Nephron progenitor cell (in vitro differentiated cells): ENCODE measurements around the gene SLC25A25.

Experiments
- DNase-seq: peaks from one replicate; pipeline ENCODE4 v3.0.0; 2021
- H3K27ac Mint-ChIP-seq: 2 replicates; pipeline ENCODE4 v1.8.0; 2021; ENCODE audit warnings: mild to moderate bottlenecking, moderate library complexity, mixed read lengths
- H3K27me3 Mint-ChIP-seq: 2 replicates; pipeline ENCODE4 v1.8.0; 2021; ENCODE audit warnings: mild to moderate bottlenecking, low read depth, mixed read lengths; ENCODE audit not compliant: poor library complexity
- H3K36me3 Mint-ChIP-seq: 2 replicates; pipeline ENCODE4 v1.8.0; 2021; ENCODE audit warnings: low read depth, mixed read lengths
- H3K4me1 Mint-ChIP-seq: 2 replicates; pipeline ENCODE4 v1.8.0; 2021; ENCODE audit warnings: mixed read lengths
- H3K4me3 Mint-ChIP-seq: 2 replicates; pipeline ENCODE4 v1.8.0; 2021; ENCODE audit warnings: mild to moderate bottlenecking, moderate library complexity, mixed read lengths
- H3K9me3 Mint-ChIP-seq: 2 replicates; pipeline ENCODE4 v1.8.0; 2021; ENCODE audit warnings: mild to moderate bottlenecking, moderate library complexity, mixed read lengths
- TF ChIP-seq, protein P1 (sequence below): fragments of 200-600 bp; sonication (generic); IDR thresholded peaks from 2 replicates; pipeline ENCODE4 v1.5.0; 2021; ENCODE audit warnings: antibody characterized with exemption

SLC25A25 gene

DNA sequence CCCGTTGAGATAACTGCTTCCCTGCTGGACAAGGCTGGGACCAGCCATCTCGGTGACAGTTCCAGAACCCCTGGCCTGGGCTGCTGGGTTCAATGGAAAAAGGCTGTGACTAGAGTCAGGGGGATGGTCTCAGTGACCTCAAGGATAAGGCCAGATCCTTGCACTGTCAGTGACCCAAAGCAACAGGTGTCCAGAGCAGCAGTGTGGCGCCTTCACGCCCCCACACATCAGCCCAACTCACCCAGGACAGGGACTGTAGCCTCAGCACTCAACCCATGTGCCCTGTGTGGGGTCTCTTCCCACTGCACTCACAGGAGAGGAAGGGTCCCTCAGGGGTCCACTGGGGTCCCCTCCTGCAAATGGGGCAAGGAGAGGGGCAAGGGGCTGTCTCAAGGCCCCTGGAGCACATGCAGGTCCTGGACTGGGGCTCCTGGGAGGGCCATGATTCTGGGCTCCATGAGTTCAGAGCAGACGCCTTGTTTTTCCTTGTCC, 80.5 kb downstream of the SLC25A25 start:
- Mint-ChIP-seq H3K27me3 (peaks cover 9% of the 10 kb centered on the region), H3K36me3 (no peaks in the 10 kb centered on the region), H3K9me3 (no peaks in the 10 kb centered on the region), H3K4me3 (no peak overlapping the region), H3K27ac (no peak overlapping the region), H3K4me1 (peaks cover 50% of the 10 kb centered on the region)
- DNase-seq, result no peak
- TF ChIP-seq, protein P1, sequence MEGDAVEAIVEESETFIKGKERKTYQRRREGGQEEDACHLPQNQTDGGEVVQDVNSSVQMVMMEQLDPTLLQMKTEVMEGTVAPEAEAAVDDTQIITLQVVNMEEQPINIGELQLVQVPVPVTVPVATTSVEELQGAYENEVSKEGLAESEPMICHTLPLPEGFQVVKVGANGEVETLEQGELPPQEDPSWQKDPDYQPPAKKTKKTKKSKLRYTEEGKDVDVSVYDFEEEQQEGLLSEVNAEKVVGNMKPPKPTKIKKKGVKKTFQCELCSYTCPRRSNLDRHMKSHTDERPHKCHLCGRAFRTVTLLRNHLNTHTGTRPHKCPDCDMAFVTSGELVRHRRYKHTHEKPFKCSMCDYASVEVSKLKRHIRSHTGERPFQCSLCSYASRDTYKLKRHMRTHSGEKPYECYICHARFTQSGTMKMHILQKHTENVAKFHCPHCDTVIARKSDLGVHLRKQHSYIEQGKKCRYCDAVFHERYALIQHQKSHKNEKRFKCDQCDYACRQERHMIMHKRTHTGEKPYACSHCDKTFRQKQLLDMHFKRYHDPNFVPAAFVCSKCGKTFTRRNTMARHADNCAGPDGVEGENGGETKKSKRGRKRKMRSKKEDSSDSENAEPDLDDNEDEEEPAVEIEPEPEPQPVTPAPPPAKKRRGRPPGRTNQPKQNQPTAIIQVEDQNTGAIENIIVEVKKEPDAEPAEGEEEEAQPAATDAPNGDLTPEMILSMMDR, result no peak

DNA sequence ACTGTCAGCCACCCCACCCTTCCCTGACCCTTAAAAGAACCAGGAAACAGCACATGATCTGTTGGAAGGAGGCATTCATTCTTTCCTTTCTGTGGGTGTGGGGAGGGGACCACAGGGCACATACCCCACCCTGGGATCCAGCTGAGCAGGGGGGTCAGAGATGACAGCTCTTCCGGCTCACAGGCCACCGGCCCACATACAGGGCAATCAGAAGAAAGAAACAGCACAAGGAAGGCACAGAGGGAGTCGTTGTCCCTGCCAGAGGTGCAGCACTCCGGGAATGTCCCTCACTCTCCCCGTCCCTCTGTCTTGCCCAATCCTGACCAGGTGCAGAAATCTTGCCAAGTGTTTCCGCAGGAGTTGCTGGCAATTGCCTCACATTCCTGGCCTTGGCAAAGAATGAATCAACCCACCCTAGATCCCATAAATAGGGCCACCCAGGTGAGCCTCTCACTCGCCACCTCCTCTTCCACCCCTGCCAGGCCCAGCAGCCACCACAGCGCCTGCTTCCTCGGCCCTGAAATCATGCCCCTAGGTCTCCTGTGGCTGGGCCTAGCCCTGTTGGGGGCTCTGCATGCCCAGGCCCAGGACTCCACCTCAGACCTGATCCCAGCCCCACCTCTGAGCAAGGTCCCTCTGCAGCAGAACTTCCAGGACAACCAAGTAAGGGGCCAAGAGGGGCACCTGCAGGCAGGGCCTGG, 81.1 kb downstream of the SLC25A25 start, which contains the start of gene LCN2:
LCN2 (plus strand) TSS at position 453 of the 701 bp plus-strand sequence; CDS start at position 526, 73 bp downstream.
- Mint-ChIP-seq H3K4me1 (peaks cover 48% of the 10 kb centered on the region), H3K27me3 (peaks cover 9% of the 10 kb centered on the region), H3K36me3 (no peaks in the 10 kb centered on the region), H3K4me3 (no peak within 1 kb of the TSS), H3K27ac (no peak within 1 kb of the TSS), H3K9me3 (no peaks in the 10 kb centered on the region)
- DNase-seq, result no peak
- TF ChIP-seq, protein P1, result no peak

DNA sequence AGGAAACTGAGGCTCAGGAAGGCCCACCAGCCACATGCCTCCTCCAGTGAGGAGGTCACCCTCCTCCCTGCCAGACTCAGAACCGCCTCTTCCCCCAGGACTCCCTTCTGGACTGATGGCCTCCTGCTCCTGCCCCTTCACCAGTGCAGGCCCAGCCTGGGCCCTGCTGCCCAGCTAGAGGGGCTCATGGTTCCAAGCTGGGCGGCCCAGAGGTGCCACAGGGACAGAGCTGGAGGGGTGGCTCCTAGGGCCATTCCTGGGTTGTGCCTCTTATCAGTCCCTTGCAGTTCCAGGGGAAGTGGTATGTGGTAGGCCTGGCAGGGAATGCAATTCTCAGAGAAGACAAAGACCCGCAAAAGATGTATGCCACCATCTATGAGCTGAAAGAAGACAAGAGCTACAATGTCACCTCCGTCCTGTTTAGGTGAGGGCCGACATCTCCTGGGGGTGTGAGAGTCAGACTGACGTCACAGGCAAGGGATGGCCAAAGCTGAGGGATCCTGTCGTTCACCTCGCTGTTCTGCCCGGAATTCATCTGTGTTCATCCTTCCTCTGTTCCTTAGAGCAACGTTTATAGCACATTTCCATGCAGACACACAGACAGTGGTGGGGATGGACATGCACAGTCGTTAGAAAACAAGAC, 82.0 kb downstream of the SLC25A25 start:
- peaks cover 9% of the 10 kb centered on the region for H3K27me3 Mint-ChIP-seq
- H3K4me1 Mint-ChIP-seq, result peaks cover 48% of the 10 kb centered on the region
- H3K27ac Mint-ChIP-seq, result no peak overlapping the region
- no peaks in the 10 kb centered on the region for H3K36me3 Mint-ChIP-seq
- TF ChIP-seq, protein P1, result no peak
- no peak overlapping the region for H3K4me3 Mint-ChIP-seq
- DNase-seq, result no peak
- H3K9me3 Mint-ChIP-seq, result no peaks in the 10 kb centered on the region

DNA sequence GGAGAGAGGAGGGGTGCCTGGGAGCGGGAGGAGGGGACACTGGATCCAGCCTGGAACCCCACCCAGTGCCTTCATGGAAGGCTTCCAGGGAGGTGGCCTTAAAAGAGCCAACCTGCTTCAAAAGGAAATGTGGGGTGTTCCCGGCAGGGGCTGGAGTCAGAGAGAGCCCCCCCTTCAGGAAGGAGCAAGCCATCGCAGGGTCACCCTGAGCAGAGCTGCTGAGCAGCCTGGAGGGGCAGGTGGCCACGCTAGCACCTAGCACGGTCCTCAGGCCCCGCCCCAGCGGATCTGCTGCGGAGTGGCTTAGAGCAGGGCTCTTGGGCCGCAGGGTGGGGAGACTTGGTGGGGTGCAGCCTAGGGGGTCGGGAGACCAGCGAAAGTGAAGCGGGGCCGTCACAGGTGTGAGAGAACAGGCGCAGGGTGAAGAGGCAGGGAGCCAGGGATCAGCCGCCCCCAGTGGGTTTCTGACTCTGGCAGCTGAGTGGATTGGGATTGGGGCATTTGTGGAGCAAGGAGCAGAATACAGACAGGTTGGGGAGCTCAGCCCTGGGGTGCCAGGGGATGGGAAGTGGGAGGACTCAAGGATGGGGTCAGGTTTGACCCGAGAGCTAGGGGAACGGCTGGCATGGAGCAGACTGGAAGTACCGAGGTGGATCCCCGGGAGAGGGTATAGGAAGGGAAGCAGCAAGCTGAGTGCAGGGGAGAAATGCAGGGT, 82.7 kb downstream of the SLC25A25 start:
- peaks cover 47% of the 10 kb centered on the region for H3K4me1 Mint-ChIP-seq
- peak overlapping the region; percentile 86 for H3K27ac Mint-ChIP-seq
- DNase-seq, result peak; percentile 28
- no peak overlapping the region for H3K4me3 Mint-ChIP-seq
- H3K36me3 Mint-ChIP-seq, result no peaks in the 10 kb centered on the region
- TF ChIP-seq, protein P1, result peak; percentile 11
- peaks cover 12% of the 10 kb centered on the region for H3K27me3 Mint-ChIP-seq
- H3K9me3 Mint-ChIP-seq, result no peaks in the 10 kb centered on the region

DNA sequence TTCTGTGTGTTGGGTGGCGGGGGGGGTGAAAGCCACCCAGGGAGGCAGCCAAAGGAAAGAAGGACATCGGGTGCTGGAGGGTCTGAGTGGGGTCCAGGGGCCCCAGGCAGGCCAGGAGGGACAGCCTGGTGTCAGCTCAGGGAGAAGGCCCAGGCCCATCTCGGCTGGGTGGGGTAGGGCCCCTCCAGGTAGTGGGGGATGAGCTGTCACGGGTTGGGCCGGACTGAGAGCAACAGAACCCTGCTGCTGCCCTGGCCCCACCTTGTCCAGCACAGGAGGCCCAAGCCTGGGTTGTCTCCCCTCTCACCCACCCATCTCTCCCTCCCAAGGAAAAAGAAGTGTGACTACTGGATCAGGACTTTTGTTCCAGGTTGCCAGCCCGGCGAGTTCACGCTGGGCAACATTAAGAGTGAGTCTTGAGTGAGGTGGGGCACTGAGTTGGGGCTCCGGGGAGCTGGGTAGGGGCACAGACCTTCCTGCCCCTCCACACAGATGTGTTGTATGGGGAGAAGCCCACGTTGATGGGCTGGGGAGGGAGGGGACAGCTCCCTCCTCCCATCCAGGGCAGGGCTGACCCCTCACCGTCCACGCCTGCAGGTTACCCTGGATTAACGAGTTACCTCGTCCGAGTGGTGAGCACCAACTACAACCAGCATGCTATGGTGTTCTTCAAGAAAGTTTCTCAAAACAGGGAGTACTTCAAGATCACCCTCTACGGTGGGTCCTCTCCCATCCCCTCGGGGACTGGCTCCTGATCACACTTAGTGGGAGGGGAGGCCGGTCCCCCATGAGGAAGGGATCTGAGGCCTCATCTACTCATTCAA, 83.5 kb downstream of the SLC25A25 start:
- Mint-ChIP-seq H3K9me3 (no peaks in the 10 kb centered on the region), H3K27me3 (peaks cover 13% of the 10 kb centered on the region), H3K4me3 (no peak overlapping the region), H3K27ac (peak overlapping the region; percentile 86), H3K36me3 (no peaks in the 10 kb centered on the region), H3K4me1 (peaks cover 46% of the 10 kb centered on the region)
- DNase-seq, result no peak
- TF ChIP-seq, protein P1, result no peak
